ENCODE measurements around the gene NR4A1.

The NR4A1 gene

DNA sequence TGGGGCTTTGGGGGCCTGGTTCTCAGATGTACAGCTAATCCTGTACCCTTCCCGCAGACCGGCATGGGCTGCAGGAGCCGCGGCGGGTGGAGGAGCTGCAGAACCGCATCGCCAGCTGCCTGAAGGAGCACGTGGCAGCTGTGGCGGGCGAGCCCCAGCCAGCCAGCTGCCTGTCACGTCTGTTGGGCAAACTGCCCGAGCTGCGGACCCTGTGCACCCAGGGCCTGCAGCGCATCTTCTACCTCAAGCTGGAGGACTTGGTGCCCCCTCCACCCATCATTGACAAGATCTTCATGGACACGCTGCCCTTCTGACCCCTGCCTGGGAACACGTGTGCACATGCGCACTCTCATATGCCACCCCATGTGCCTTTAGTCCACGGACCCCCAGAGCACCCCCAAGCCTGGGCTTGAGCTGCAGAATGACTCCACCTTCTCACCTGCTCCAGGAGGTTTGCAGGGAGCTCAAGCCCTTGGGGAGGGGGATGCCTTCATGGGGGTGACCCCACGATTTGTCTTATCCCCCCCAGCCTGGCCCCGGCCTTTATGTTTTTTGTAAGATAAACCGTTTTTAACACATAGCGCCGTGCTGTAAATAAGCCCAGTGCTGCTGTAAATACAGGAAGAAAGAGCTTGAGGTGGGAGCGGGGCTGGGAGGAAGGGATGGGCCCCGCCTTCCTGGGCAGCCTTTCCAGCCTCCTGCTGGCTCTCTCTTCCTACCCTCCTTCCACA lies 7.6 kb downstream of the NR4A1 start:
- no peak for DNase-seq (ENCODE audit: low read depth)

GRCh38 chr12:52059582-52060497 lies 8.6 kb downstream of the NR4A1 start:
- DNase-seq (ENCODE audit: low read depth): no peak

DNA sequence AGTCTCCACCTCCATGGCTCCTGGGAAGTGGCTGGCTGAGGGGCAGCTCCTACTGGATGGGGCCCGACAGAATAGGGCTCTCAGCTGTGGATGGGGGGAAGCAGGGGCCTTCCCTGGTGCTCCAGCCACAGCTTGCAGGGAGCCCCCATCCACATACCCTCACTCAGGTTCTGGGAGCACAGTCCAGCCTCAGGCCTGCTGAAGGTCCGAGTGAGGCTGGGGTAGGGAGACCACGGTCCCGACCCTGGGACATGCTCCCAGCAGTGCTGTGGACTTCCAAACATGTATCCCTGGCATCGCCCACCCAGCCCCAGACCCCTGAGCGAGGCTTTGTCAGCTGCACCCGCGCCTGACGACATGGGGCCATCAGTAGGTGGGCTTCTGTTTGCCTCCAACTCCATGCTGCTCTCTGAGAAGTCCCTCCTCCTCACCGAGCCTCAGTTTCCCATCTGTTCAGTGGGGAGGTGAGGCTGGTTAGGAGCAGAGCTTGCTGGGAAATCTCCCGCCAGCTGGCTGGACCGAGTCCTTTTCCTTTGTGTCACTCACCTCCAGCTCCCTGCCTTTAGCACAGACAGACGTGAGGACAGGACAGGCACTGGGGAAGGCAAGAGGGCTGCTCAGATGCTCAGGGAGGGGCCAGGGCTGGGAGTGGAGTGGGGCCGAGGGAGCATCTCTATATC lies 9.4 kb downstream of the NR4A1 start:
- no peak for DNase-seq (ENCODE audit: low read depth)

DNA sequence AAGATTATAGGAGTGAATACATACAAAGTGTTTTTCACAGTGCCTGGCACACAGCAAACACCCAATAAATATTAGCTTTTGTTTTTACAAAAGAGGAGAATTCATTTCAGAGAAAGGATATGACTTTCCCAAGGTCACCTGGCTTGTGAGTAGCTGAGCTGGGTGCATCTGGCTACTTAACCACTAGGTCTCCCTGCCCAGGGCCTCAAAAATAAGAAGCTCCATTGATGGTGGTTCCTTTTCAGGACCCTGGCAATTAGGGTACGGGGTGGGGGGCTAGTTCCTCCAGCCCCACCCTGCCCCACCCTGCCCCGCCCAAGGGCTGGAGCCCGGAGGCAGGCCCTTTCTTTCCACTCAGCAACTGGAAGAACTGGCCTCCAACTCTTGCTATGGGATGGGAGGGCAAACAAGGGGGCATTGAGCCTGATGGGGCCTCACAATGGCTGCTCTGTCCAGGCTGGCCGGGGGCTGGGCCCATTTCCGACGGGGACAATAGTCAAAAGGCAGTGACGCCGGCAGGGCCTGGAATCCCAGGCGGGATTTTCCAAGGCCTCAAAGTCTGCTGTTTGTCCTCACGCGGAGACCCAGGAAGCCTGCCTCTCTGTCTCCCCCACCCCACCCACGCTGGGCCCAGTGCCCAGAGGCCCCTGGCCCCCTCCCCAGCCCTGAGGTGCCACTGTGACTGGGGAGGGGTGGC lies 10.4 kb downstream of the NR4A1 start:
- DNase-seq (ENCODE audit: low read depth): no peak

- DNase-seq (ENCODE audit: low read depth): no peak
Observed at GRCh38 chr12:52062167-52063081, 11.2 kb downstream of the NR4A1 start.

DNA sequence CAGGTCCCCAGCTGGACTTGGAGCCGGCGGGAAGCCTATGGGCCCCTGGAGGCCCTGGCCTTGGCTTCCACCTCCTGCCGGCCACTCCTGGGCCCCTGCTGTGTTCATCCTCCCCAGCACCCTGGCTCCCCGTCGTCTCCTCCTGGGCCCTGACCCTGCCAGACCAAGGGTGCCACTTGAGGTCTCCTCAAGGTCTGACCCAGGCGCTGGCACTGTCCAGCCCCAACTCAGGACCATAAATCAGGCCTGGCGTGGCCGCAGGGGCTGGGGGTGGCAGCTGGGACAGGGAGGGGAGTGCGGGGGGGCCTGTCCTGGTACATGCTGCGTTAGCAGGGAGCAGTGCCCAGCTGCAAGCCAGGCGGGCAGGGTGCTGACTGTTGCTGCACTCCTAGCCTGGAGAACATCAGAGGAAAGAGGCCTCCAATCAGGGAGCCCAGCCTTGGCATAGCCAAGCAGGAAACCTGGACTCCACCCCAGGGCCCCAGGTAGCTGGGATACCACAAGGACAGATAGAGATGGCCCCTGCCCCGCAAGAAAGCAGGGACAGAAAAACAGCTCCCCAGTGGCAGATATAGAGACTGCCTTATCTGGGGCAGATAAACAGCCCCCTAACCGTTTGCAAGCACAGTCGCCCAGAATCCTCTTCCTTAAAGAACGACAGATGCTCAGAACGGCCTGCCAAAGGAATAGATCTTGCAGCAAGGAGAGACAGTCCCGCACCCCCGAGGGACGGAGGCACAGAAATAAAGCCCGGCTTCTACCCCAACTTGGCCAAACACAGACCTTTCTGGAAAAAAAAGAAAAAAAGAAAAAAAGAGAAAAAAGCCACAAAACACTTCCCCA lies 12.1 kb downstream of the NR4A1 start:
- no peak for DNase-seq (ENCODE audit: low read depth)

GRCh38 chr12:52063981-52064649 lies 12.9 kb downstream of the NR4A1 start:
- DNase-seq (ENCODE audit: low read depth): no peak

DNA sequence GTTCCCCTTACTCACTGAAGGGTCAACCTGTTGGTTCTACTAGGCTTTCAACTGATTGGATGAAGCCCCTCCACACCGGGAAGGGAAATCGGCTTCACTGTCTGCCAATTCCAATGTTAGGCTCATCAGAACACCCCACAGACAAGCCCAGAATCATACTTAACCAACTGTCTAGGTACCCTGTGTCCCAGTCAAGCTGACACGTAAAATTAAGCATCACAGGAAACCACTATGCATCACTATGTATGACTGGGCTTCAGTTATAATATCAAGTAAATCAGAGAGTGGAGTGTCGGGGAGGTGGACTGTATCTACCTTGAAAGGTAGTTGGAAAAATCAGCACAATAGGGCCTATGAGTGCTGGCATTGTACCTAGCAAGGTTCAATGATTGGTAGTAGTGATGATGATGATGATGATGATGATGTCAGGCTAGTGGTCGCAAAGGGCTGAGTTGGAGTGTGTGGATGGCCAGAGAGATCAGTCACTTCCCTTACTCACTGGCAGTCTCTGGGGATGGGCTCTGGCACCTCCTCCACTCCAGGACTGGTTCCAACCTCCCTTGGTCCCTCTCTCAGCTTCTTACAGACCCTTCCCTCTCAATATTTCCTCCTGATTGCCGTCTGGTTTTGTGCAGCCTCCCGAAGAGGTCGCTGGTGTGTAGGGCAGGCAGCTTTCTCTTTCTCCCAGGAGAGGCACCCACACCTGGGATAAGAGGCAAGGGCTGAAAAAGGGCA lies 15.3 kb downstream of the NR4A1 start:
- DNase-seq (ENCODE audit: low read depth): no peak

GRCh38 chr12:52067081-52067374 lies 15.8 kb downstream of the NR4A1 start:
- DNase-seq (ENCODE audit: low read depth): no peak

DNA sequence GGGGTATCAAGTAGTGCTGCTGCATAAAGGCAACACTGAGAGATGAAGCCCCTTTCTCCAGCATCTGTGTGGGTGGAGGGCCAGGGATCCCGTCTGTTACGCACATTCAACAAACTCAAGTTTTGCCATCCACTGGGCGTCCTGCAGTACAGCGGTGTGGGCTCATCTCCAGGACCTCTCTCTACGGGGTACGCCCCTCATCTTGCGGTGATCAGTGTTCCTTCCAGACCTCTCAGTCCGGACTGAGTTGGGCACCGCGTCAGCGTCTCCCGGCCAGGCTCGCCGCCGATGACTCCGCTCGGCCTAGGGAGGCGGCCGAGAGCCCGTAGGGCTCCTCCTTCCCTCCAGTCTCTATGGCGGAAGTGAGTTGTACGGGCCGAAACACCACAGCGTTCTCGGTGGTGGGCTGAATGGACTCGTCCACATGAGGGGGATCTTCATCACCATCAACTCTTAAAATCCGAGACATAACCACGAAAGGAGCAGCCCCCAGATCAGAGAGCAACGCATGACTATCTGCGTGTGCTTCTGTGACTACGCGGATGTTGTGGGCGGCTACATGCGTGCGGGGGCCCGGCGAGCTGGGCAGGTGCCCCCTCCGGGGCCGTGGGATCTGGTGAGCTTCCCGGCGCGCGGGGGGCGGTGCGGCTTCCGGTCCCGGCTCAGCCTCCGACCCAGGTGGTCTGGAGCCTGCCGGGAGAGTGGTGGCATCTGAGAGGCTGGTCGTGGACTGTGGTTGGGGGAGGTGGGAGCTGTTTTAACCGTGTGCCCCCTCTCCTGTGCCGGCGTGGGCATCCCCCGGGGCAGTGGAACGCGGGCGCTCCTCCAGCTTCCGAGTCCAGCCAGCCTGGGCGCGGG lies 18.3 kb downstream of the NR4A1 start, which contains the start of gene ATG101:
Gene ATG101 (plus strand): TSS at position 652 of the 858 bp plus-strand sequence. CDS start 3,673 bp downstream, outside the sequence.
- DNase-seq (ENCODE audit: low read depth): peak; percentile 78

- DNase-seq (ENCODE audit: low read depth): no peak
Observed at GRCh38 chr12:52070185-52070925, 19.1 kb downstream of the NR4A1 start.

GRCh38 chr12:52073531-52074381 lies 22.5 kb downstream of the NR4A1 start:
- DNase-seq (ENCODE audit: low read depth): no peak

GRCh38 chr12:52074971-52075724 lies 23.9 kb downstream of the NR4A1 start:
- no peak for DNase-seq (ENCODE audit: low read depth)

DNA sequence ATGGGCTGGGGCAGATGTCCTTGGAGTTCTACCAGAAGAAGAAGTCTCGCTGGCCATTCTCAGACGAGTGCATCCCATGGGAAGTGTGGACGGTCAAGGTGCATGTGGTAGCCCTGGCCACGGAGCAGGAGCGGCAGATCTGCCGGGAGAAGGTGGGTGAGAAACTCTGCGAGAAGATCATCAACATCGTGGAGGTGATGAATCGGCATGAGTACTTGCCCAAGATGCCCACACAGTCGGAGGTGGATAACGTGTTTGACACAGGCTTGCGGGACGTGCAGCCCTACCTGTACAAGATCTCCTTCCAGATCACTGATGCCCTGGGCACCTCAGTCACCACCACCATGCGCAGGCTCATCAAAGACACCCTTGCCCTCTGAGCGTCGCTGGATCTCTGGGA lies 25.6 kb downstream of the NR4A1 start:
- DNase-seq (ENCODE audit: low read depth): no peak

GRCh38 chr12:52078276-52078675 lies 27.0 kb downstream of the NR4A1 start:
- DNase-seq (ENCODE audit: low read depth): no peak
